Neuronal stem cell (in vitro differentiated cells): ENCODE results near the gene PKP3.
"Not testable (repeated sequence)": the region's sequence is repeated elsewhere in the genome, so short reads cannot be mapped to it uniquely, and the experiment has no call there.

Experiments
- DNase-seq: peaks from one replicate; pipeline ENCODE4 v3.0.0-alpha.2; 2013; ENCODE audit warnings: low spot score
- H2AFZ ChIP-seq: one replicate; pipeline ENCODE4 v1.6.1; 2013; ENCODE audit warnings: mild to moderate bottlenecking, low read length, inconsistent platforms
- H2AK5ac ChIP-seq: 2 replicates; pipeline ENCODE4 v1.6.1; 2013; ENCODE audit warnings: low read depth, mild to moderate bottlenecking, inconsistent platforms, low read length, moderate library complexity, mixed read lengths
- H2BK120ac ChIP-seq: 2 replicates; pipeline ENCODE4 v1.6.1; 2013; ENCODE audit warnings: low read depth, mild to moderate bottlenecking, inconsistent platforms, low read length, moderate library complexity, mixed read lengths
- H2BK12ac ChIP-seq: one replicate; pipeline ENCODE4 v1.6.1; 2013; ENCODE audit warnings: low read length, inconsistent platforms
- H2BK15ac ChIP-seq: 2 replicates; pipeline ENCODE4 v1.6.1; 2013; ENCODE audit warnings: mild to moderate bottlenecking, low read length, inconsistent platforms, mixed read lengths
- H2BK5ac ChIP-seq: one replicate; pipeline ENCODE4 v1.6.1; 2013; ENCODE audit warnings: inconsistent platforms, mild to moderate bottlenecking, low read length, moderate library complexity
- H3K14ac ChIP-seq: one replicate; pipeline ENCODE4 v1.6.1; 2013; ENCODE audit warnings: low read length, inconsistent platforms
- H3K18ac ChIP-seq: 2 replicates; pipeline ENCODE4 v1.6.1; 2013; ENCODE audit warnings: low read length, inconsistent platforms
- H3K23ac ChIP-seq: 2 replicates; pipeline ENCODE4 v1.6.1; 2013; ENCODE audit warnings: low read depth, mild to moderate bottlenecking, mixed read lengths, low read length, inconsistent platforms; ENCODE audit not compliant: poor library complexity
- H3K27ac ChIP-seq: replicated peaks from 3 replicates; pipeline ENCODE4 v1.5.1; 2013; ENCODE audit warnings: low read length, inconsistent platforms
- H3K27me3 ChIP-seq, 3 experiments: 2 replicates each; pipeline ENCODE4 v1.6.1; 2013; ENCODE audit warnings: low read length in 3 of 3, mild to moderate bottlenecking in 2 of 3, inconsistent platforms in 1 of 3, low read depth in 1 of 3, mixed read lengths in 1 of 3, moderate library complexity in 1 of 3; ENCODE audit not compliant: control insufficient read depth in 3 of 3, insufficient read depth in 3 of 3
- H3K36me3 ChIP-seq, 2 donors: replicated peaks in 1 of 2; 2 replicates each; pipeline ENCODE4 v1.6.1; 2013; ENCODE audit warnings: low read length in 2 of 2; ENCODE audit not compliant: control insufficient read depth in 2 of 2, insufficient read depth in 2 of 2
- H3K4ac ChIP-seq: 2 replicates; pipeline ENCODE4 v1.6.1; 2013; ENCODE audit warnings: inconsistent platforms, mild to moderate bottlenecking, low read length, moderate library complexity
- H3K4me1 ChIP-seq, 2 donors: 1 replicate in 1 of 2; 2 replicates in 1 of 2; pipeline ENCODE4 v1.6.1; 2013; ENCODE audit warnings: low read length in 2 of 2, low read depth in 1 of 2; ENCODE audit not compliant: control insufficient read depth in 2 of 2, insufficient read depth in 1 of 2
- H3K4me2 ChIP-seq: one replicate; pipeline ENCODE4 v1.6.1; 2013; ENCODE audit warnings: mild to moderate bottlenecking, low read length, inconsistent platforms; ENCODE audit not compliant: insufficient read depth, poor library complexity, severe bottlenecking
- H3K4me3 ChIP-seq, 2 donors: 2 replicates each; pipeline ENCODE4 v1.5.1; 2013; ENCODE audit warnings: low read length in 2 of 2, mild to moderate bottlenecking in 2 of 2, inconsistent platforms in 1 of 2, moderate library complexity in 1 of 2
- H3K79me1 ChIP-seq: one replicate; pipeline ENCODE4 v1.6.1; 2013; ENCODE audit warnings: low read depth, mild to moderate bottlenecking, inconsistent platforms, low read length, moderate library complexity
- H3K9ac ChIP-seq: one replicate; pipeline ENCODE4 v1.6.1; 2013; ENCODE audit warnings: mild to moderate bottlenecking, low read depth, low read length, inconsistent platforms; ENCODE audit not compliant: poor library complexity
- H3K9me3 ChIP-seq, 2 donors: replicated peaks in 1 of 2; 2 replicates each; pipeline versions ENCODE3 to v1.6.1; 2013; ENCODE audit warnings: low read length in 2 of 2, mild to moderate bottlenecking in 2 of 2, inconsistent platforms in 1 of 2, low read depth in 1 of 2, mixed read lengths in 1 of 2, moderate library complexity in 1 of 2; ENCODE audit not compliant: control insufficient read depth in 2 of 2, insufficient read depth in 1 of 2
- H4K8ac ChIP-seq: one replicate; pipeline ENCODE4 v1.6.1; 2013; ENCODE audit warnings: low read depth, mild to moderate bottlenecking, inconsistent platforms, low read length, moderate library complexity
- H4K91ac ChIP-seq: one replicate; pipeline ENCODE4 v1.6.1; 2013; ENCODE audit warnings: low read length, low read depth, mild to moderate bottlenecking, inconsistent platforms; ENCODE audit not compliant: poor library complexity
- WGBS, 2 donors: extraction: QIAGEN DNeasy Blood & Tissue Kit; methylation state at CpG; one replicate each; pipeline ENCODE4 v1.1.7; 2013; ENCODE audit warnings: missing lambda C conversion rate in 2 of 2, mixed read lengths in 1 of 2; ENCODE audit not compliant: insufficient read length in 2 of 2, insufficient replicate concordance in 1 of 2; ENCODE audit errors: extremely low coverage in 2 of 2; 5-methylcytosine and 5-hydroxymethylcytosine counted together

The PKP3 gene

GRCh38 chr11:410711-411110 lies 16.7 kb downstream of the PKP3 start:
- H3K23ac ChIP-seq, H2BK120ac ChIP-seq, H2BK15ac ChIP-seq, H3K79me1 ChIP-seq, H3K36me3 ChIP-seq, H3K18ac ChIP-seq, H2AFZ ChIP-seq, H4K91ac ChIP-seq, H2BK12ac ChIP-seq, H3K4me1 ChIP-seq, H3K4me2 ChIP-seq, H3K9me3 ChIP-seq, DNase-seq, H3K27ac ChIP-seq, H3K14ac ChIP-seq, H4K8ac ChIP-seq, H2AK5ac ChIP-seq, H3K4ac ChIP-seq, H2BK5ac ChIP-seq, H3K9ac ChIP-seq, H3K4me3 ChIP-seq: not testable (repeated sequence)
- WGBS, 2 donors, result no CpG with 5 or more reads among the region's 13 CpGs
- H3K27me3 ChIP-seq, result peaks cover 1 to 33% (median 16%) of the 10 kb centered on the region in 3 experiments

- H3K14ac ChIP-seq, H2BK120ac ChIP-seq, H2AFZ ChIP-seq, H2AK5ac ChIP-seq, H2BK5ac ChIP-seq, H3K9ac ChIP-seq, H3K18ac ChIP-seq, DNase-seq, H3K4me2 ChIP-seq, H2BK15ac ChIP-seq, H3K4me3 ChIP-seq, H3K36me3 ChIP-seq, H3K4ac ChIP-seq, H3K27ac ChIP-seq, H3K23ac ChIP-seq, H3K9me3 ChIP-seq, H2BK12ac ChIP-seq, H3K79me1 ChIP-seq, H3K4me1 ChIP-seq, H4K91ac ChIP-seq, H4K8ac ChIP-seq: not testable (repeated sequence)
- WGBS, 2 donors, result no CpG with 5 or more reads among the region's 11 CpGs
- H3K27me3 ChIP-seq, result peaks cover 7 to 40% (median 24%) of the 10 kb centered on the region in 3 experiments
Measured at GRCh38 chr11:411520-411919, 17.5 kb downstream of the PKP3 start.

- no peak overlapping the region for H2AFZ ChIP-seq
- H3K4me2 ChIP-seq, result no peak overlapping the region
- H3K4me1 ChIP-seq, result peaks cover 0 to 7% of the 10 kb centered on the region in 2 donors
- no peak overlapping the region for H3K27ac ChIP-seq
- no peak overlapping the region for H3K23ac ChIP-seq
- no peak overlapping the region for H3K14ac ChIP-seq
- H4K91ac ChIP-seq, result no peak overlapping the region
- H2BK5ac ChIP-seq, result peak overlapping the region; percentile 48
- H3K18ac ChIP-seq, result peak overlapping the region; percentile 35
- peaks cover 0 to 5% of the 10 kb centered on the region in 2 donors for H3K9me3 ChIP-seq
- peak overlapping the region; percentile 89 for H2AK5ac ChIP-seq
- peaks cover 15 to 50% (median 33%) of the 10 kb centered on the region in 3 experiments for H3K27me3 ChIP-seq
- H2BK120ac ChIP-seq, result no peak overlapping the region
- H3K36me3 ChIP-seq, result no peaks in the 10 kb centered on the region
- no peak overlapping the region for H3K4ac ChIP-seq
- no peak overlapping the region for H3K9ac ChIP-seq
- DNase-seq, result no peak
- no peak overlapping the region for H4K8ac ChIP-seq
- no CpG with 5 or more reads among the region's 15 CpGs for WGBS, 2 donors
- peaks cover 2% of the 10 kb centered on the region for H3K79me1 ChIP-seq
- no peak overlapping the region for H3K4me3 ChIP-seq
- H2BK12ac ChIP-seq, result no peak overlapping the region
- peak overlapping the region; percentile 55 for H2BK15ac ChIP-seq
Measured at GRCh38 chr11:412641-413119, 18.7 kb downstream of the PKP3 start.

GRCh38 chr11:413120-414081 lies 19.4 kb downstream of the PKP3 start:
- no peak overlapping the region for H2BK120ac ChIP-seq
- no peak overlapping the region for H3K27ac ChIP-seq
- H3K18ac ChIP-seq, result no peak overlapping the region
- H2AFZ ChIP-seq, result no peak overlapping the region
- H2BK15ac ChIP-seq, result peak overlapping the region; percentile 55
- no peaks in the 10 kb centered on the region for H3K36me3 ChIP-seq
- H4K8ac ChIP-seq, result no peak overlapping the region
- peaks cover 2% of the 10 kb centered on the region for H3K79me1 ChIP-seq
- H3K9ac ChIP-seq, result no peak overlapping the region
- H3K27me3 ChIP-seq, result peaks cover 15 to 54% (median 39%) of the 10 kb centered on the region in 3 experiments
- WGBS, 2 donors, result no CpG with 5 or more reads among the region's 14 CpGs
- no peak overlapping the region for H2BK12ac ChIP-seq
- peak overlapping the region; percentile 3 for H3K23ac ChIP-seq
- no peak overlapping the region for H3K4me3 ChIP-seq
- H3K4ac ChIP-seq, result no peak overlapping the region
- peak overlapping the region; percentile 89 for H2AK5ac ChIP-seq
- no peak overlapping the region for H4K91ac ChIP-seq
- no peak for DNase-seq
- peaks cover 0 to 7% of the 10 kb centered on the region in 2 donors for H3K4me1 ChIP-seq
- no peak overlapping the region for H3K4me2 ChIP-seq
- H3K9me3 ChIP-seq, result peaks cover 0 to 4% of the 10 kb centered on the region in 2 donors
- peak overlapping the region; percentile 48 for H2BK5ac ChIP-seq
- H3K14ac ChIP-seq, result peak overlapping the region; percentile 56
